RWPE1 (cell line): ENCODE measurements around the gene SLC9B1.

ENCODE experiments used
- CTCF ChIA-PET: fragments of 350-600 bp; sonication (Branson Sonifier 250); formaldehyde crosslinking; extraction: SDS; loops from one replicate; lab custom pipeline; 2021; lab: Yijun Ruan, JAX
- POLR2A ChIA-PET: fragments of 400-600 bp; formaldehyde crosslinking; extraction: SDS; loops from one replicate; lab custom pipeline; 2020; ENCODE audit warnings: antibody characterized with exemption; ENCODE audit not compliant: low non-redundant PET; lab: Yijun Ruan, JAX
- DNase-seq: peaks from one replicate; pipeline ENCODE4 v3.0.0; 2012; ENCODE audit warnings: low spot score
- H3K27ac ChIP-seq: fragments of 450-650 bp; 2 replicates; pipeline ENCODE4 v1.5.1; 2017
- TF ChIP-seq, protein P1 (sequence below): fragments of 450-650 bp; conservative IDR thresholded peaks from 2 replicates; pipeline ENCODE4 v1.5.1; 2017; ENCODE audit warnings: low read depth, mild to moderate bottlenecking

The SLC9B1 gene

DNA sequence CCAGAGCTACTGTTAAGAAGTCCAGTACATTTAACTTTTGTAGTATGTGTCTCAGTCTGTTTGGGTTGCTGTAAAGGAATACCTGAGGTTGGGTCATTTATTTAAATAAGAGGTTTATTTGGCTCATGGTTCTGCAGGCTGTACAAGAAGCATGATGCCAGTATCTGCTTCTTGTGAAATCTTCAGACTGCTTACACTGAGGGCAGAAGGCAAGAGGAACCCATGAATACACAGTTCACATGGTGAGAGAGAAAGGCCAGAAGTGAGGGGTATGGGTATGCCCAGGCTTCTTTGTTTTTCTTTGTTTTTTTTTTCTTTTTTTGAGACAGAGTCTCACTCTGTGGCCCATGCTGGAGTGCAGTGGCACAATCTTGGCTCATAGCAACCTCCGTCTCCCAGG lies 156.8 kb downstream of the SLC9B1 start:
- TF ChIP-seq, protein P1, sequence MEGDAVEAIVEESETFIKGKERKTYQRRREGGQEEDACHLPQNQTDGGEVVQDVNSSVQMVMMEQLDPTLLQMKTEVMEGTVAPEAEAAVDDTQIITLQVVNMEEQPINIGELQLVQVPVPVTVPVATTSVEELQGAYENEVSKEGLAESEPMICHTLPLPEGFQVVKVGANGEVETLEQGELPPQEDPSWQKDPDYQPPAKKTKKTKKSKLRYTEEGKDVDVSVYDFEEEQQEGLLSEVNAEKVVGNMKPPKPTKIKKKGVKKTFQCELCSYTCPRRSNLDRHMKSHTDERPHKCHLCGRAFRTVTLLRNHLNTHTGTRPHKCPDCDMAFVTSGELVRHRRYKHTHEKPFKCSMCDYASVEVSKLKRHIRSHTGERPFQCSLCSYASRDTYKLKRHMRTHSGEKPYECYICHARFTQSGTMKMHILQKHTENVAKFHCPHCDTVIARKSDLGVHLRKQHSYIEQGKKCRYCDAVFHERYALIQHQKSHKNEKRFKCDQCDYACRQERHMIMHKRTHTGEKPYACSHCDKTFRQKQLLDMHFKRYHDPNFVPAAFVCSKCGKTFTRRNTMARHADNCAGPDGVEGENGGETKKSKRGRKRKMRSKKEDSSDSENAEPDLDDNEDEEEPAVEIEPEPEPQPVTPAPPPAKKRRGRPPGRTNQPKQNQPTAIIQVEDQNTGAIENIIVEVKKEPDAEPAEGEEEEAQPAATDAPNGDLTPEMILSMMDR: no peak
- POLR2A ChIA-PET: no interaction called here
- no peak overlapping the region for H3K27ac ChIP-seq
- DNase-seq: no peak
- CTCF ChIA-PET: no interaction called here

DNA sequence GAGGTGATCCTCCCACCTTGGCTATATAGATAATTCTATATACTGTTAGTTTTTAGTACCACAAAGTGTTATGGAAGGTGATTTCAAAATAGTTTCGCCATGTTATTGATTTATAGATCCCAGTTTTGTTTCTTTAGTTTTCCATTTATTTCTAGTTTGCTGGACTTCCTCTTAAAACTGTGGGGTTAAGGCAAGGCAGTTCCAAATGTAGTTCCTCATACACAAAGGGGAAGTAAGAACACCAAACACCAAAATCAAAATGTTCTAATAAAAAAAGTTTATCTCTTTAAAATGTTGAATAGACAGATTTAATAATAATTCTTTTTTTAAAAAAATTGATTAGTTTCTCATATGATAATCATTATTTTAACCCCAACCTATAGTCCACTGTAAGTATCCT lies 157.5 kb downstream of the SLC9B1 start:
- POLR2A ChIA-PET: no interaction called here
- DNase-seq: no peak
- TF ChIP-seq, protein P1: no peak
- CTCF ChIA-PET: no interaction called here
- H3K27ac ChIP-seq: no peak overlapping the region

DNA sequence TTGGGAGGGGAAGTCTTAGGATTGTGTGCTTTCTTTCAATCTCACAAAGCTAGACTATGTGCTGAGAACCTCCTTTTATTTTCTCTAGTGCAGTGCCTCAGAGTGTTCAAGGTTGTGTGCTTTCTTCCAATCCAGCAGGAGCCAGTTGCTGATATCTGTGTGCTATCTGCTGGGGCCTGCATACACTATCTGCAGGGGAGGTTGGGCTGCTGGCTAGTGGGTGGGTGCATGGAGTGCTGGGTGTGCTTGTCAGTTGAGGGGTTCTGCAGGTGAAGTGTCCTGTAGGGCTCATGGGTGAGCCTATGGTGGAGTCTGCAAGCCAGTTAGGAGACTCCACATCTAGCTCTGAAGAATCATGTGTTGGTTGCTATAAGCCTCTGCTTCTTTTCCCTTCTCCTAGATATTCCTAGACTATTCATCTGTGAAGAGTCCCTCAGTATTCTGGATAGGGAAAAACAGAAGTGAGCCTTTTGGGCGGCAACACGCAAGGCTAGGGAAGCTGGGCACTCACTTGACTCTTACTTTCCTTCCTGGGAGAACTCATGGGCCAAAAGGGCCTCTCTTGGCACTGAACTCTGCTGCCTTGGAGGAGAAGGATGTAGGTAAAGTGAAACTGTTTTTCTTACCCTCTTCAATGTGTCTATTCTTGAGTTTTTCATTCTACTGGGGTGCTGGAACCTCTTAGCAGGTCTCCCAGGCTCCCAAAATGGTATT lies 158.7 kb downstream of the SLC9B1 start:
- ChIA-PET CTCF (no interaction called here), POLR2A (no interaction called here)
- DNase-seq: no peak
- TF ChIP-seq, protein P1: no peak
- H3K27ac ChIP-seq: no peak overlapping the region

- TF ChIP-seq, protein P1: no peak
- ChIA-PET POLR2A (no interaction called here), CTCF (interaction anchor here (0.7 kb wide), 1 partner anchor 233 kb away, joined by 3 read pairs; no protein-coding TSS in a partner anchor)
- no peak overlapping the region for H3K27ac ChIP-seq
- DNase-seq: no peak
Observed at GRCh38 chr4:102858828-102859464, 160.6 kb downstream of the SLC9B1 start.
